ENCODE measurements around the gene MITF.

MITF gene

DNA sequence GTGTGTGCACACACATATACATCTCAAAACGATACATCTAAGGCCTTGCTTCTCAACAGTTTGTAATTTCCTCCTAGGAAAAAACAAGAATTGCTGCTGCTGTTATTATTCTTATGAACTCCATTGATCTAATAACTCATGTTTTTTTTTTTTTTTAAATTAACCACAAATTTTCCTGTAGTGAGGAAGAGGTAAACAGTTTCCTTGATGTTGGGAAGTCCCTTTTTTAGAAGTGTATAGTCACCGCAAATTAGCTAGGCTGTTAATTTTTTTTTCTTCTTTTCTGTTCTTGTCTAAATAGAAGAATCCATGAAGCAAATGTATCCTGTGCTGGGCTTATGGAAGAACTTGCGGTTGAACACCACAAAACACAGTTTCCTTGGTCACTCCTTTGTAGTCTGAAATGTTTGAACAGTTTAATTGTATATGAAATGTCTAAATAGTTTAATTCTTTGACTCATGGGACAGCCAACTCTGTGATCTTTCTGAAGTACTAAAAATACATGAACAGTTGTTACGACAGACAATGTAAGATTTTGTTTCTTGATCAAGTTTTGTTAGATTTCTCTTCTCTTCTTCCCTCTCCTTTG is 64.5 kb downstream of the MITF start:
- DNase-seq (no peak), ATAC-seq (replicated peaks) (no peak)
- peaks cover 4 to 9% of the 10 kb centered on the region in 2 donors for H3K9me3 Mint-ChIP-seq
- no peak overlapping the region for H3K4me3 Mint-ChIP-seq
- H3K27ac Mint-ChIP-seq, result no peak overlapping the region
- H3K4me1 Mint-ChIP-seq (ENCODE audit: low read depth in 2 of 2), result no peaks in the 10 kb centered on the region
- no peaks in the 10 kb centered on the region for H3K27me3 Mint-ChIP-seq
- H3K36me3 Mint-ChIP-seq (ENCODE audit: insufficient read depth), result peaks cover 4% of the 10 kb centered on the region

DNA sequence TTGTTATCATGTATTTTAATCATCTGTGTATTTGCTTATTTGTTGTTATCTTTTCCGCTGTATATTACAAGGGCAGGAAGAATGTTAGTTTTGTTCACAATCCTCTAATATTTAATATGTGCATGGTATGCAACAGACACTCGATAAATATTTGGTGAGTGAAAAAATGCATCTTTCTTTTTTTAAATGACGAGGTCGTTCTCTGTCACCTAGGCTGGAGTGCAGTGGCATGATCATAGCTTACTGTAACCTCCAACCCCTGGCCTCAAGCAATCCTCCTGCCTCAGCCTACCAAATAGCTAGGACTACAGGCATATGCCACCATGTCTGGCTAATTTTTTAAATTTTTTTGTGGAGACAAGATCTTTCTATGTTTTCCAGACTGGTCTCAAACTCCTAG is 66.2 kb downstream of the MITF start:
- H3K27me3 Mint-ChIP-seq, result no peaks in the 10 kb centered on the region
- H3K4me3 Mint-ChIP-seq, result no peak overlapping the region
- DNase-seq, result no peak
- peaks cover 6 to 8% of the 10 kb centered on the region in 2 donors for H3K9me3 Mint-ChIP-seq
- H3K27ac Mint-ChIP-seq, result no peak overlapping the region
- no peaks in the 10 kb centered on the region for H3K4me1 Mint-ChIP-seq (ENCODE audit: low read depth in 2 of 2)
- peaks cover 4% of the 10 kb centered on the region for H3K36me3 Mint-ChIP-seq (ENCODE audit: insufficient read depth)
- no peak for ATAC-seq (replicated peaks)

DNA sequence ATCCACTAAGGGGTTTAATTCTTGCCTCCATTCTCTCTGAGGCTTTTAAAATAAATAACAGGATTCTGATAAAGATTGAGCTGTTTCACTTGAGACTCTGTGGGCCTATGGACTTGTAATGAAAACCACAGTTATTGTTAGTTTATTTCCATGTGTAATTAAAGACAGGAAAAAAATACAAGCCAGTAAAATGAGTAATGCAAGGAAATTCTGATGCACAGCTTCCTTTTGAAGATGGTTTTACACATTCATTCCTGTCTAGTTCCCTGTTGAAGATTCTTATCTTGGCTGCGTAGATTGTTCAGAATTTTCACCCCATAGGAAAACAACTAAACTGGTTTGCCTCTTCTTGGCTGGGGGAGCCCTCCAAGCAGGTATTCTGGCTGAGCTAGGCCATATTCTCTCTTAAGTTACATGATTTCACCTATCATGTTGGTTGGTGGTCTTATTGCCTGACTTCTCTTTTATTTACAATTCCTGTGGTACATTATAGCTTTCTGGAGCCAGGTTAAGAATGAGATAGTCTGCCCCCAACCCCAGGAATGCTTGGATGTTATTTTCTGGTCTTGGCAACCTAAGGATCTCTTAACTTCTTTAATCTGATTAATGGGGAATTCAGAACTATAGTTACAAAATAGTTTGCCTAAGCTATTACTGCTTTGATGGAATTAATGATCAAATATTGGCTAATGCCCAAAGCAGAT is 67.6 kb downstream of the MITF start:
- Mint-ChIP-seq H3K9me3 (peaks cover 0 to 8% of the 10 kb centered on the region in 2 donors), H3K36me3 (ENCODE audit: insufficient read depth) (peaks cover 4% of the 10 kb centered on the region), H3K4me3 (no peak overlapping the region), H3K4me1 (ENCODE audit: low read depth in 2 of 2) (no peaks in the 10 kb centered on the region), H3K27me3 (no peaks in the 10 kb centered on the region), H3K27ac (no peak overlapping the region)
- no peak for DNase-seq
- no peak for ATAC-seq (replicated peaks)

DNA sequence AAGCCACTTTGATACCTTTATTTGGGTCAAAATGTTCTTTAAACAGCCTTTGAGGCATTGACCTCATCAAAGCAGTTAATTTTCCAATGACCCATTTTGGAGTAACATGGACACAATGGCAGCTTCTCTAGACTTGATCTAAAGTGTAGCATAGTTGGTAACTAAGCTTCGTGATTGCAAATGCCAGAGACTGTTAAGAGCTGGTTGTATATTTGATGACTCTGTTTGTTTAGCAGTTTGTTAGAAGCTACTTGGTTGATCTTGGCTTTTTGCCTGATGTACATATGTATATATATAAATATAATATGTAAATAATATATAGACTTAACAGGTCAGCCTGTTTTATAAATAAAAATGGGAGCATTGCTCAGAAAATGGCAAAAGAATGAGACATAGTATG is 68.4 kb downstream of the MITF start:
- H3K4me1 Mint-ChIP-seq (ENCODE audit: low read depth in 2 of 2), result no peaks in the 10 kb centered on the region
- H3K9me3 Mint-ChIP-seq, result peaks cover 0 to 8% of the 10 kb centered on the region in 2 donors
- H3K36me3 Mint-ChIP-seq (ENCODE audit: insufficient read depth), result peaks cover 4% of the 10 kb centered on the region
- H3K27me3 Mint-ChIP-seq, result no peaks in the 10 kb centered on the region
- no peak overlapping the region for H3K4me3 Mint-ChIP-seq
- no peak for ATAC-seq (replicated peaks)
- H3K27ac Mint-ChIP-seq, result no peak overlapping the region
- DNase-seq, result no peak

DNA sequence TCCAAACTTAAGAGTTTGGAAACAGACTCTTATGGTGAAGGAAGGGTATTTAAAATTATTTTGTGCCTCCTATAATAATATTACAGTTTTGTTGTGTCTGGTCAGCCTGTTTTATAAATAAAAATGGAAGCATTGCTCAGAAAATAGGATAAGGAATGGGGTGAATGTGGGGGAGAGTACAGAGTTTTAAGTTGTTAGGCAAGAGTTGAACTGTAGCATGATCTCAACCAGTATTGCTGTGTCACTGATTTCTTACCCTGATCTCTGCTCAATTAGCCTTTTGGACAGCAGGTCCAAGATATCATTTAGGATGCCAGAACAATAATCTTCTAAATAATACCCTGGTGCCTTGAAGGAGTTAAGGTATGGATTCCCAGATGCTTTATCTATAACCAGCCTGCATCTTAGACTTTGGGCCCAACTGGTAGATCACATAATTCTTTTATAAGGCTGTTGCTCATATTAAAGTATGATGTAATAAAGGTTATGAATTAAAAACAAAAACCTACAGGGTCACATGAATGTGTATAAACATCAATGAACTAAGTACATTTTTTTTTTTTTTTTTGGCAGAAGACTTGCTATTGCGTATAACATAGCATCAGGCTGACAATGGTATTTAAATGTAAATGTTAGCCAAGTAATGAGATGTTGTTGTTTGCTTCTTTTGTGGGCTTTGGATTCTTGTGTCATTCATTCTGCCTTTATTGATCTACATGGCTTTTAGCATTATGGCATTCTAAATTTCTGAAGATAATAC is 70.0 kb downstream of the MITF start:
- ATAC-seq (replicated peaks), result no peak
- Mint-ChIP-seq H3K9me3 (peaks cover 0 to 8% of the 10 kb centered on the region in 2 donors), H3K27me3 (no peaks in the 10 kb centered on the region), H3K4me1 (ENCODE audit: low read depth in 2 of 2) (no peaks in the 10 kb centered on the region), H3K27ac (no peak overlapping the region), H3K4me3 (no peak overlapping the region), H3K36me3 (ENCODE audit: insufficient read depth) (peaks cover 2% of the 10 kb centered on the region)
- no peak for DNase-seq

DNA sequence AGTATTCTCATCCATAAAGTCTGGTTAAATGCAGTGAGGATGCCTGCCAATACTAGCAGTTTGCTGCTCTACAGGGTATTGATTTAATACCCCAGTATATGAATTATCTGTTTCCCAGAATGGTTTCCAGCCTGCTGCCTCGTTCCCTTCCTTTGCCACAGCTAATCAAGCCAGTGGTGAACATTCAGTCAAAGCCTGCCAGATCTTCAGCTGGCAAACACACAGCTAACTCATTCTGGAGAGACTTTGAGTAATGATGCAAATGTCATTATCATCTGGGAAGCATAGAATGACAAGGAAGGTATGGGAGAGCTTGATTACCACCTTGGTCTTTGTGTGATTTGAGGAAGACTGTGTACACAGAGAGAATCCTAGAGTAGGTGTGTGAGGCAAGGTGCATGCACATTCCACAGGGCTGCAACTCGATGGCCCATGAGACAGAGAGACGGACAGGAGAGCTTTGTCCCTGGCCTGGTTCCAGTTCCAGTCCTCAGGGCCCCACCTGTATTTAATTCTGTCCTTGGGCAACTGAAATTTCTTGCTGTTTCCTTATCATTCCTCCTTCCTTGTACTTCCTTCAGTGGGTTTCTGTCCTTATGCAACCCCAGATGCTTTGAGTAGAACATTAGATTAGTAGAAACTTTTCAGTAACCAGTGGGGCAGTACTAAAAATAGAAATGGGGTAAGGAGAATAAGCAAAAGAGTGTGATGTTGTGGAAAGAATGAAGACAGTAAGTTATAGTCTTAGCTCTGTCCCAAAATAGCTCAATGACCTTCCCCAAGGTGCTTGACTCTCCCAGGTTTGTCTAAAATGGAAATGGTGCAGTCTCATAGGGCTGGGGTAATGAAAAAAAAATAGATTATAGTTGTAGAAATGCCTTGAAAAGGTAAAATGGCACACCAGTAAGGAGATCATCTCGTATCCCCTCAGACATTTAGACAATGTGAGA is 72.5 kb downstream of the MITF start:
- peaks cover 0 to 8% of the 10 kb centered on the region in 2 donors for H3K9me3 Mint-ChIP-seq
- no peaks in the 10 kb centered on the region for H3K4me1 Mint-ChIP-seq (ENCODE audit: low read depth in 2 of 2)
- H3K4me3 Mint-ChIP-seq, result no peak overlapping the region
- ATAC-seq (replicated peaks) (no peak), DNase-seq (no peak)
- H3K27me3 Mint-ChIP-seq, result no peaks in the 10 kb centered on the region
- no peaks in the 10 kb centered on the region for H3K36me3 Mint-ChIP-seq (ENCODE audit: insufficient read depth)
- no peak overlapping the region for H3K27ac Mint-ChIP-seq

DNA sequence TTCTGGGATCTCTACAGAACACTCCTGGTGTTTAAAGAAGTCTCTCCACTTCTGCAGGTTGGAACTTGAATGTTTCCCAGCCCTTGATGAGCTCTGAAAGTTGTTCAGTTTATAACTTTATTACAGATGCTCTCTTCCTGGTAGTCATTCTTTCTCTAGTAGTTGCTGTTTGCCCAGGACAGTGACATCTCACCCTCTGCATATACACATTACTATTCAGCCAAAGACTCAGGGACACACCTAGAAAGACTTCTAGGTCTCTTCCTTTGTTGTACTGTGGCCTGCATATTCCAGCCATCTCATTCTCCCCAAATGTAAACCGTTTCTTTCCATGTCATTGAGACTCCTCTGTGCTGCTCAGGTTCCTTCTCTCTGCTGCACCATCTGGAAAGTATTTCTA is 76.7 kb downstream of the MITF start:
- DNase-seq (no peak), ATAC-seq (replicated peaks) (no peak)
- Mint-ChIP-seq H3K27ac (no peak overlapping the region), H3K9me3 (no peaks in the 10 kb centered on the region), H3K27me3 (no peaks in the 10 kb centered on the region), H3K36me3 (ENCODE audit: insufficient read depth) (no peaks in the 10 kb centered on the region), H3K4me1 (ENCODE audit: low read depth in 2 of 2) (no peaks in the 10 kb centered on the region), H3K4me3 (no peak overlapping the region)

DNA sequence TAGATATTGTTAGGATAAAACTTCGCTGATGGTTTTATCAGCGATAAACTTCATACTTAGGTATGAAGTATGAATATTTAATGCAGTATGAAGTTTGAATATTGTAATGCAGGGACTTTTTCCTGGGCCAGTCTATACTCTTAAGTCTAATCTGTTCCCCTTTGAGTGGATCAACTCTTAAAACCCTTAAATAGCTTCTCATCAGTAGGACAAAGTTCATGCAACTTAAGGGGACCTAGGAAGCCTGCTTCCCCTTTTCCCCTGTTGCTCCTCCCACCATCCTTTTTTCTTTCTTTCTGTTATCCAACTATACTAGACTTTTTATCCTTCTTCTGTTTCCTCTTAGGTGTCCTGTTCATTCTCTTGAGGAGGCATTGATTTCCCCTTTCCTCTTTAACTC is 78.7 kb downstream of the MITF start:
- H3K27ac Mint-ChIP-seq, result no peak overlapping the region
- H3K9me3 Mint-ChIP-seq, result no peaks in the 10 kb centered on the region
- no peaks in the 10 kb centered on the region for H3K27me3 Mint-ChIP-seq
- H3K4me3 Mint-ChIP-seq, result no peak overlapping the region
- no peaks in the 10 kb centered on the region for H3K4me1 Mint-ChIP-seq (ENCODE audit: low read depth in 2 of 2)
- no peaks in the 10 kb centered on the region for H3K36me3 Mint-ChIP-seq (ENCODE audit: insufficient read depth)
- ATAC-seq (replicated peaks) (no peak), DNase-seq (no peak)

DNA sequence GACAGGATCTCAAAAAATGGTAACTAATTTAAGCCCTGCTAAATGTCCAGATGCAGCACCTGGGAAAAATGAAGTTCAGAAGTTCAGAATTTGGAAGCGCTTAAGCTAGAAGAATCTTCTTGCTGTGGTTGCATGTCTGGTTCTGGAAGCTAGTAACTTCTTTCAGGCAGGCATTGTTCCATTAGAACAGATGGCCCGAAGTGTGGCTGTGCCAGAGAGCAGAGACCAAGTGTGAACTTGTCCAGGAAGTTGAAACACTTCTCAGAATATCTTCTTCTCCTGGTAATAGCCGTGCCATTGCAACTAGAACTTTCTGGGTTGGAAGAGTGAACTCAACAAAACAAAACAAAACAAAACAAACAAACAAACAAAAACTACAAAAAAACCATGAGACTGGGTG is 80.0 kb downstream of the MITF start:
- Mint-ChIP-seq H3K27me3 (no peaks in the 10 kb centered on the region), H3K9me3 (no peaks in the 10 kb centered on the region), H3K4me1 (ENCODE audit: low read depth in 2 of 2) (no peaks in the 10 kb centered on the region), H3K36me3 (ENCODE audit: insufficient read depth) (no peaks in the 10 kb centered on the region), H3K27ac (no peak overlapping the region), H3K4me3 (no peak overlapping the region)
- no peak for ATAC-seq (replicated peaks)
- no peak for DNase-seq

DNA sequence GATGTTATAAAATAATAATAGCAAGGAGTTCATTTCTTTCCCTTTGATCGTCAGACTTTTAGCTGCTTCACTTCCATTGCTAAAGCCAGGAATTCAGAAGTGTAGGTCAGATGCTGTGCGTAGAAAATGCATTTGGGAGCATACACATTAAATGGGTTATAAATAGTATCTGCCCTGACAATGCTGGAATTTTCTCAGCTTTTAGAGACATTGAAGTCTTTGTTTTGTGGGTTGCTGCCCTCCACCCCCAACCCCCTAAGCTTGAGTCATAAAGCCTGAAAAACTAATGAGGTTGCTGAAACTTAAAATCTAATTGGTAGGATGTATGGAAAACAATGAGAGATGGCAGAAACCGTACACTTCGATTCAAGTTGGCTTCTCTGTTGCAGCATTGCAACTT is 81.9 kb downstream of the MITF start:
- no peak for DNase-seq
- Mint-ChIP-seq H3K27ac (no peak overlapping the region), H3K27me3 (no peaks in the 10 kb centered on the region), H3K4me3 (no peak overlapping the region), H3K36me3 (ENCODE audit: insufficient read depth) (no peaks in the 10 kb centered on the region), H3K4me1 (ENCODE audit: low read depth in 2 of 2) (no peaks in the 10 kb centered on the region), H3K9me3 (no peaks in the 10 kb centered on the region)
- ATAC-seq (replicated peaks), result no peak

DNA sequence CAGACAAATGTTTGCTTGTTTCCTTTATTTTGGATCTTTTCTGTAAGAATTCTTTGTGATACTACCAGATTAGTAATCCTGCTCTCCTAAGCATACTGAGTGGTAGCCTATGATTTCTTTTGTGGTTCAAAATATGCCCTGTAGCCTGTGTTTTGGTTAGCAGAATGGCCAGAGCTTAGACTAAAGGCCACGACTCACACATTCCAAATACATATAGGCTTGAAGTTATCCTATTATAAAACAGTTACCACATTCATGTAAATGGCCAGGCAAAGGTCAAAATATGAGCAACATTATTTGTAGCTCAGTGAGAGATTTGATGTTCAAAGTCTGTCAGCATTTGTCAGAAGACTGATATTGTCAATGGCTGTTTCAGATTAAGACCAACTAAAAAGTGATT is 84.5 kb downstream of the MITF start:
- peaks cover 5 to 7% of the 10 kb centered on the region in 2 donors for H3K9me3 Mint-ChIP-seq
- no peak overlapping the region for H3K27ac Mint-ChIP-seq
- DNase-seq (no peak), ATAC-seq (replicated peaks) (no peak)
- H3K36me3 Mint-ChIP-seq (ENCODE audit: insufficient read depth), result no peaks in the 10 kb centered on the region
- no peaks in the 10 kb centered on the region for H3K4me1 Mint-ChIP-seq (ENCODE audit: low read depth in 2 of 2)
- H3K4me3 Mint-ChIP-seq, result no peak overlapping the region
- no peaks in the 10 kb centered on the region for H3K27me3 Mint-ChIP-seq

DNA sequence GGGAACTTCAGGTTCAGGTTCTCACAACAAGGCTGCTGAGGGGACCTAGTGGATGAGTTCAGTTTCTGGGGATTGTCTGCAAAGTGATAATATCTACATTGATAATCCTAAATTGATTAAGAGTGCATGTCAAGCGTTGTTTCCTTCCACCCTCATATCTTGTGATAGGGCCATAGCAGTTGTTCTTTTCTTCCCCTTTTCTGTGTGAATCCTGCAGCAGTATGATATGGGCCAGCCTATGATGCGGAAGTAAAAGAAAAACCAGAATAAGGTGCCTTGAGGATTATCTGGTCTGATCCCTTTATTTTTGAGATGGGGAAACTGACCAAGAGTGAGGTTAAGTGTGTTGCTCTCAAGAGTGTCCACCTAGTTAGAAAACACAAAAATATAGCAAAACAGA is 86.2 kb downstream of the MITF start:
- H3K4me3 Mint-ChIP-seq, result no peak overlapping the region
- H3K27ac Mint-ChIP-seq, result no peak overlapping the region
- no peaks in the 10 kb centered on the region for H3K36me3 Mint-ChIP-seq (ENCODE audit: insufficient read depth)
- H3K27me3 Mint-ChIP-seq, result no peaks in the 10 kb centered on the region
- no peaks in the 10 kb centered on the region for H3K4me1 Mint-ChIP-seq (ENCODE audit: low read depth in 2 of 2)
- H3K9me3 Mint-ChIP-seq, result peaks cover 5 to 7% of the 10 kb centered on the region in 2 donors
- no peak for ATAC-seq (replicated peaks)
- no peak for DNase-seq

DNA sequence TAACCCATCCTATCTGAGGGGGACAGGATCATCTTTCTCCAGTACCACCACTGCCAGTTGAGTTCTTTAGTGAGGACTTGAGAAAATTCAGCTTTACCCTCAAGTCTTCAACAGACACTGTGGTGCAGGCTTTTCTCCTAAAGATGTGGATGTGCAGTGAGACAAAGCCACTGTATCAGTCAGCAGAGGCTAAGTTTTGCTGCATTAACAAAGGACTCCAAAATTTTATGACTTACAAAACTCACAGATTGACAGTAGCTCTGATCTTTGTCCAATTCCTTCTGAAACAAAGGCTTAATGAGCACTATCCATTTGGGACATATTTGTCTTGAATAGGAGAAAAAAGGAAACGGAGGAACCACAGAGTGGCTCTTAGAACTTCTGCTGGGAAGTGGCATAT is 87.9 kb downstream of the MITF start:
- H3K4me1 Mint-ChIP-seq (ENCODE audit: low read depth in 2 of 2), result no peaks in the 10 kb centered on the region
- no peak overlapping the region for H3K27ac Mint-ChIP-seq
- H3K4me3 Mint-ChIP-seq, result no peak overlapping the region
- ATAC-seq (replicated peaks) (no peak), DNase-seq (no peak)
- no peaks in the 10 kb centered on the region for H3K36me3 Mint-ChIP-seq (ENCODE audit: insufficient read depth)
- no peaks in the 10 kb centered on the region for H3K27me3 Mint-ChIP-seq
- H3K9me3 Mint-ChIP-seq, result peaks cover 5 to 7% of the 10 kb centered on the region in 2 donors

All from effector memory CD8-positive, alpha-beta T cell (primary cell).